DMS 273 treated with DMSO at 0.1 percent for 48 hours (cell line): ENCODE data around the gene CDKN2B-AS1.

Experiments used
- DNase-seq: peaks from one replicate; lab custom pipeline; 2025; lab: John Stamatoyannopoulos, UW

Gene CDKN2B-AS1

DNA sequence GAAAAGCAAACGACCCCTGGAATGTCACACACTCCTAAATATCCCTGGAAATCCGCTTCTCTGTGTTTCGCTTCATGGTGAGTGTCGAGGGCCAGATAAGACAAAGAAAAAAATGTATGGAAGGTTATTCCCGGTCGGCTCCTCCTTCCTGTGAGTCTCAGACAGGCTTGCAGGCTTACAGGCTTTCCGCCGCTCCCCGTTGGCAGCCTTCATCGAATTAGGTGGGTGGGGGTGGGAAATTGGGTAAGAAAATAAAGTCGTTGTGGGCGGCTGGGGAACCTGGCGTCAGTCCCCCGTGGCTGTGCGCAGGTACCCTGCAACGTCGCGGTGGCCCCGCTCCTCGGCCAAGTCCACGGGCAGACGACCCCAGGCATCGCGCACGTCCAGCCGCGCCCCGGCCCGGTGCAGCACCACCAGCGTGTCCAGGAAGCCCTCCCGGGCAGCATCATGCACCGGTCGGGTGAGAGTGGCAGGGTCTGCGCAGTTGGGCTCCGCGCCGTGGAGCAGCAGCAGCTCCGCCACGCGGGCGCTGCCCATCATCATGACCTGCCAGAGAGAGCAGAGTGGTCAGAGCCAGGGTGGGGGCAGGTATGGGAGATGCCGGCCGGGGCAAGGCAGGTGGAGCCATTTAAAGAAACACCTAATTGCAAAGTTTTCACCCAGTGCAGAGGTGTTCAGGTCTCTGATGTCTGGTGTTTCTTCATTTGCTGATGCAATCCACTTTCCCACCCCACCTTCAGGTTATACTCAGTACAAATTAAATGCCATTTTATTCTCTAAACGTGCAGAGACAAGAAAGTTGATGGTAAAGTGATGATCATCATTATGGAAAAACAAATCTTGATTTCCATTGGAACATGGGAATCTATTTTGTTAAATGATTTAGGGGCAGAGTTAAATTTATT, 11.4 kb downstream of the CDKN2B-AS1 start:
- DNase-seq: no peak

DNA sequence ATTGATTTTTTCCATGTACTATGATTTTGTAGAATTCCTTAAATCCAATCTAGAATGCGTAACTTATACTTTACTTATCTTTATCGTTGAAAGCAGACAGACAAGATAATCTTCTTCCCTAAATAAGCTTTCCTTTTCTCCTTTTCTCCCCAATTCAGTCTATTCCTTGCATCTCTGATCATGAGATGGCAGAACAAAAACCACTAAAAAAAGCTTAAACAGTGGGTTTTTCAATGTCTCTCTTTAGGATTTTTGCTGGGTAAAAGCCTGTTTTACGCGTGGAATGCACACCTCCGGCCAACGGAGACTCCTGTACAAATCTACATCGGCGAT, 13.8 kb downstream of the CDKN2B-AS1 start:
- DNase-seq: no peak

GRCh38 chr9:22008717-22009505, 14.3 kb downstream of the CDKN2B-AS1 start, which contains the start of gene CDKN2B:
Gene CDKN2B, minus strand, starts transcription at chr9:22009305. Its CDS starts 352 bp downstream, at chr9:22008953.
- peak; percentile 85 for DNase-seq

GRCh38 chr9:22009506-22009867, 14.9 kb downstream of the CDKN2B-AS1 start:
- DNase-seq: no peak

GRCh38 chr9:22010866-22011625, 16.5 kb downstream of the CDKN2B-AS1 start:
- no peak for DNase-seq

- DNase-seq: no peak
Measured at GRCh38 chr9:22022396-22022795, 27.8 kb downstream of the CDKN2B-AS1 start.

GRCh38 chr9:22026696-22027095, 32.1 kb downstream of the CDKN2B-AS1 start:
- no peak for DNase-seq

DNA sequence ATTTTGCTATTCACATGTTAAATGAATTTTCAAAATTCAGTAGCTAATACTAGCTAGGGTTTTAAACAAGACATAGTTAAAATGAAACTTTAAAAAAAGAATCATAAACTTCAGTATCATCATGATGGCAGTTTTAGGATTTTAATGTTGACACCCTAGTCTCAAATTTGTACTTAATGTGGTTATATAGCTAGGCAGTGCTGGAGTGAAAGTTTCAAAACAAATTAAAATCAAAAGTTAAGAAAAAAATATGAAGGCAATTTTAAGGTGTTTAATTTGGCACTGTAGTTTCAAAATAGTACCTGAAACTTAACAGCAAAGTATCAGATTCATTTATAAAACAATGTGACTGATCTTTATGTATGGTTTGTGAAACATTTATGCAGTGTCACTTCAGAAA, 33.8 kb downstream of the CDKN2B-AS1 start:
- no peak for DNase-seq

- no peak for DNase-seq
Measured at GRCh38 chr9:22029231-22029630, 34.6 kb downstream of the CDKN2B-AS1 start.

DNA sequence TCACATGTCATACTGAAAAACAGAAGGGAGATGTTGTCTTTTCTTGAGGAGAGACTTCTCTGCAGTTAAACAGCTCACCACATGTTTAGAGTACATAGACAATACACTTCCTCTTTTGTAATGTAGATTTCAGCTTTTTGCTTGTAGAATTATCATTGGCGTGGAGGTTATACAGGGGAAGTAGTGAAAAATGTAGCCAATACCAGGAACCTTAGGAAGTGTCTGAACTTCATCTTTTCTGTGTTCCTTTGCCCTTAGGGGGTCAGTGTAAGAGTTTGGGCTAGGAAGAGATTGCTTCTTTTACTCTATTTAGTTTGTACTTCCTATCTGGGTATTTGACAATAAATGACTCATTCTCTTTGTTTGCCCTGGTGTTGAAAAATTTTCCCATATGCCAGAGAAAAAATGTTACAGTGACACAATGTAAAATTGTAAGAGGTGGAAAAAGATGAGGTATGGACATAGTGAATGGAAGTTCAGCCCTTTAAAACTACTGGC, 35.6 kb downstream of the CDKN2B-AS1 start:
- DNase-seq: no peak

GRCh38 chr9:22031655-22032411, 37.2 kb downstream of the CDKN2B-AS1 start:
- no peak for DNase-seq

DNA sequence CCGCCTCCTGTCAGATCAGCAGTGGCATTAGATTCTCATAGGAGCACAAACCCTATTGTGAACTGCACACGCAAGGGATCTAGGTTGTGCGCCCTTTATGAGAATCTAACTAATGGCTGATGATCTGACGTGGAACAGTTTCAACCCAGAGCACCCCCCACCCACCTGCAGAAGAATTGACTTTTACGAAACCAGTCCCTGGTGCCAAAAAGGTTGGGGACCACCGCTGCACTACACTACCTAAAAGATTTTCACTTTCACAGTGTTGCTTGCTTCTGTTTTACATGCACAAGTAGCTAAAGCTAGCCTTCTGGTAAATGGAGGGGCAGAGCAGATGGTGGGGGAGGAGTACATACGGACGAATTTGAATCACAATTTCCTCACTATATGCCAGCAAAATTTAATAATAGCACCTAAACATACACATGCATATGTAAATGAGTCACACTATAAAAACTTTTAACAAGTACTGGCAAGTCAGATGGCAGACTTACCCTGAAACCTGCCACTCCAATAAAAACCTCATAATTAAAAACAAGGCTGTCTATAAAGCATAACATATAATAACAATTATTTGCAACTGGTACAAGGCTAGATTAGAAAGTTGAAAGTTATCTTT, 38.5 kb downstream of the CDKN2B-AS1 start:
- DNase-seq: peak; percentile 45

GRCh38 chr9:22035591-22036011, 41.0 kb downstream of the CDKN2B-AS1 start:
- no peak for DNase-seq

- DNase-seq: no peak
Measured at GRCh38 chr9:22036866-22037626, 42.5 kb downstream of the CDKN2B-AS1 start.

- DNase-seq: peak; percentile 19
Measured at GRCh38 chr9:22037954-22038690, 43.5 kb downstream of the CDKN2B-AS1 start.

DNA sequence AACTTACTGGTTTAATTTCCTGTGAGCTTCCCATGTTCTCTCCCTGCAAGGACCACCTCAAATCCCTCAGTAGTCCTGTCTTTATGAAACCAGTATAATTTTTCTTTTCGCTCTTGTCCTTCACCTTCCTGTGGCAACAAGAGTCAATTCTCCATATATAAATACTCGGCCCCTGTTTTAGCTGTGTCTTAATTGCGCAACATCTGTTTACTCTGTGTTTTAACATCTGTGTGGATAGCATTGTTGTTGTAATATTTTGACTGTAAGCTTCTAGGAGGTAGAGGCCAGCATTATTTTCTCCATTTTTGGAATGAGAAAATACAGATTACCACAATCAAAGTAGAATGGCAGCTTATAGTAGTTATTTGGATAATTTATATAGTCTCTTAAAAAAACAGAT, 44.7 kb downstream of the CDKN2B-AS1 start:
- DNase-seq: no peak

DNA sequence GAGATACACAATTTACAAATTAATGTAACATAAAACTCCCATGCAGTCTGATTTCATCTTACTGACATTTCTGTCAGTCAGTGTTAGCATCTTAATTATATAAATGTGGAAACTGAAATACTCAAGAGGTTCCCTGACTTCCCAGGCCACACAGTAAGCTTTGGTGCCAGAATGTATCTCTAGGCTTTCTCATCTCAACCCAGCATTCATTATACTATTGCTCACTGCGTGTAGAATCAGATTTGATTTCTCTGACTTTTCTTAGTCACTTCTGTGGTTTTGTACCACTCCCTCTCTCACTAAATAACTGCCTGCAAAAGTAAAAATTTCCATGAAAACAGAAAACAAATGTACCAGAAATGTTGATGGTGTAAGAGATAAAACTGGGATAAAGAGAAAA, 46.2 kb downstream of the CDKN2B-AS1 start:
- no peak for DNase-seq

DNA sequence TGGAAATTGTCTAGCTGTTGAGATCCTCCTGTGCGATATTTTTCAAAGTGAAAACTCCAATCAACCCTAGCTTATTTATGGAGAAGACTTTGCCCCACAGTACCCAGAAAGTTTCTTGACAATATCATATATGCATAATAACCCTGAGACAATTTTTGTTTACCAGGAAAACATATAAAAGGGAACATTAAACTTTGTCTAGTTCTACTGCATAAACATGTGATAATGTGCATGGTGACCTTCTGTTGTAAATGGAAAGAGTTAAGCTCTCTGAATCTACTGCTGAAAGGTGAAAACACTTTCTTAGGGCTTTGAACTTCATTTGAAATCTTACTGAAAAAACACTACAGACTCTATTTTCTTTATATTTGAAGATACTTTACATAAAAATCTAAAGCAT, 46.8 kb downstream of the CDKN2B-AS1 start:
- DNase-seq: no peak

DNA sequence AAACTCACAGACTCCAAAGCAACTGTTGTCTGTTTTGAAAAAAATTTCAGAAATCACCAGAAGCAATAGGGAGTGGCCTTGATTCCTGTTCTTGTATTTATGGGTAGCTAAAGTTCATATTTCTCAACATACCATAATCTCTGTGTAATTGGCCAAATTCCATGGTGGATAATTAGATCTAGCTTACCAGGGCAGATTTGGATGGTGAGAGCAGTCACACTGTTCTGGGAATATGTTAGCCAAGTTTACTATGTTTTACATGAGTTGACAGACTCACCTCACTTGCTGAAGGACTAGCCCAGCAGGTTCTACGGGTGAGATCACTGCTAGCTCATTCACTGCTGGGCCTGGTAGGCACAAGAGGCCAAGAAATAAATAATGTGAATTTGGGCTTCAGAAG, 47.2 kb downstream of the CDKN2B-AS1 start:
- DNase-seq: no peak

DNA sequence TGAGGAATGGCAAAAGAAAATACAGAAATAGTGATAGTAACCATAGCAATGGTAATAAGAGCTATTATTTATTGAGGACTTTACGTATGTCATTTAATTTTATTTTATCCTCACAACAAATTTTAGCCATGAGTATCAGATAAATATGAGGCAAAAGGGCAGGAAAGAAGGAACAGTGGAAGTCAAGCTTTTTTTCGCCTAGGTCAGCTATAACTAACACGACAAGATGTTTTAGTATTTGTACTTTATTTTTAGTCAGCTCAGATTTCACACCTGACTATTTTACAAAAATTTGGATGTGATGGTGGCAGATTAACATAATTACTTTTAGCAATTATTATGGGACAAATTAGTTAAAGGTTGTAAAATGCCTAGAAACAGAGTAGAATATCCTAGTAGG, 49.3 kb downstream of the CDKN2B-AS1 start:
- no peak for DNase-seq
